Measurements from ENCODE around the gene DTWD1. TPM values are rescaled to one million over a fixed set of nuclear protein-coding genes. Genes with fewer than 3 reads are reported as not detected.

DTWD1 gene
- total and polyA plus RNA-seq, 9 of the 15 experiments (the other 6 are each of a cell fraction or from before 2014, with no cell fraction given): 23.1 to 76.4 (median 36.5) TPM

DNA sequence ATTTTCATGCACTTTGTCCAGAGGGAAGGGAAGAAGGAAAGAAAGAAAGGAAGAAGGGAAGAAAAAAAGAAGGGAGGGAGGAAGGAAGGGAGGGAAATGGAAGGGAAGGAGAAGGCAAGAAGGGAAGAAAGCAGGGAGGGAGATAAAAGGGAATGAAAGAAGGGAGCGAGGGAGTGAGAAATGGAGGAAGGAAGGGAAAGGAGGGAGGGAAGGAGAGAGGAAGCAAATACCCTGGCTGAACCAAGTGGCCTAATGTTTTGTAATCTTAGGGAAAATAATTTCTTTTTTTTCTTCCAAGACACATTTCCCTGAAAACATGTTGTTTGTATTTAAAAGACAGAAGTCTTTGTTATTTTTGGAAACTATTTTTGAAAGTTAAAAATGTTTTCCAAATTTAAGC, 35.9 kb downstream of the DTWD1 start:
- Histone ChIP-seq H3K27ac (ENCODE audit: extremely low read depth, low read depth, low read length) (no peak overlapping the region), H3K4me2 (ENCODE audit: insufficient read depth, low read length) (no peak overlapping the region), H3K4me1 (replicated peaks in 1 of 2; ENCODE audit: control insufficient read depth in 2 of 2, insufficient read depth in 2 of 2, low read length in 2 of 2) (no peaks in the 10 kb centered on the region), H3K79me2 (ENCODE audit: control insufficient read depth, insufficient read depth, low read length) (no peaks in the 10 kb centered on the region), H3K4me3 (no peak overlapping the region), H3K9me1 (ENCODE audit: control insufficient read depth, insufficient read depth, low read length) (no peaks in the 10 kb centered on the region), H2AFZ (ENCODE audit: low read depth, low read length) (no peak overlapping the region), H3K36me3 (ENCODE audit: control insufficient read depth, insufficient read depth, low read length) (no peaks in the 10 kb centered on the region), H4K20me1 (replicated peaks; ENCODE audit: control insufficient read depth, insufficient read depth, low read length) (no peaks in the 10 kb centered on the region), H3K9ac (ENCODE audit: insufficient read depth in 1 of 2, low read depth in 2 of 2, low read length in 2 of 2) (no peak overlapping the region), H3K9me3 (replicated peaks; ENCODE audit: control insufficient read depth, insufficient read depth, low read depth, low read length) (peaks cover 2% of the 10 kb centered on the region; the same call in 1 of the 2 replicates), H3K27me3 (ENCODE audit: control insufficient read depth in 2 of 2, insufficient read depth in 2 of 2, low read length in 2 of 2) (no peaks in the 10 kb centered on the region)
- intact Hi-C loops (cut with micrococcal nuclease) (no loop called here), in situ Hi-C loops (cut with MboI) (no loop called here)
- TF ChIP-seq ILF3 (IDR thresholded peaks at IDR 0.05; ENCODE audit: borderline replicate concordance): no peak
- TF ChIP-seq ZNF512 (tag; IDR thresholded peaks at IDR 0.05): 0 out of 2 replicates have a peak, but pooled peaks have one; percentile 27
- TF ChIP-seq PCBP2 (IDR thresholded peaks at IDR 0.05; ENCODE audit: low read depth, low read length, poor library complexity, severe bottlenecking): peak; percentile 59
- no peak for TF ChIP-seq MEIS2 (IDR thresholded peaks at IDR 0.05; ENCODE audit: partially characterized antibody)
- no peak for TF ChIP-seq ILK (tag; IDR thresholded peaks at IDR 0.05; ENCODE audit: borderline replicate concordance, low read depth)
- peak; percentile 25 for TF ChIP-seq HNRNPK (IDR thresholded peaks at IDR 0.05; ENCODE audit: low read depth, low read length, poor library complexity, severe bottlenecking)
- TF ChIP-seq, protein P1, sequence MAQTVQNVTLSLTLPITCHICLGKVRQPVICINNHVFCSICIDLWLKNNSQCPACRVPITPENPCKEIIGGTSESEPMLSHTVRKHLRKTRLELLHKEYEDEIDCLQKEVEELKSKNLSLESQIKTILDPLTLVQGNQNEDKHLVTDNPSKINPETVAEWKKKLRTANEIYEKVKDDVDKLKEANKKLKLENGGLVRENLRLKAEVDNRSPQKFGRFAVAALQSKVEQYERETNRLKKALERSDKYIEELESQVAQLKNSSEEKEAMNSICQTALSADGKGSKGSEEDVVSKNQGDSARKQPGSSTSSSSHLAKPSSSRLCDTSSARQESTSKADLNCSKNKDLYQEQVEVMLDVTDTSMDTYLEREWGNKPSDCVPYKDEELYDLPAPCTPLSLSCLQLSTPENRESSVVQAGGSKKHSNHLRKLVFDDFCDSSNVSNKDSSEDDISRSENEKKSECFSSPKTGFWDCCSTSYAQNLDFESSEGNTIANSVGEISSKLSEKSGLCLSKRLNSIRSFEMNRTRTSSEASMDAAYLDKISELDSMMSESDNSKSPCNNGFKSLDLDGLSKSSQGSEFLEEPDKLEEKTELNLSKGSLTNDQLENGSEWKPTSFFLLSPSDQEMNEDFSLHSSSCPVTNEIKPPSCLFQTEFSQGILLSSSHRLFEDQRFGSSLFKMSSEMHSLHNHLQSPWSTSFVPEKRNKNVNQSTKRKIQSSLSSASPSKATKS (CRISPR knock-in tag; IDR thresholded peaks at IDR 0.05): no peak
- FAIRE-seq: no peak
- ATAC-seq: no peak
- CTCF ChIA-PET (ENCODE audit: low intra/inter-chr PET ratio): no interaction called here
- WGBS (ENCODE audit: insufficient coverage, low coverage, missing lambda C conversion rate): 0% methylated on average over 1 of the region's 1 CpG
- POLR2A ChIA-PET: no interaction called here
- no TSS peak for BruUV-seq (replicated peaks)
- no peak for DNase-seq (ENCODE audit: extremely low read depth in 1 of 4, low spot score in 3 of 4)
